WTC11 (cell line): ENCODE data around the gene ACTRT2. TPM values are rescaled to one million over a fixed set of nuclear protein-coding genes. Genes with fewer than 3 reads are reported as not detected.

Experiments
- ATAC-seq: fragments of 200-7000 bp; cut with Tn5 transposase; 2 replicates; pipeline ENCODE4 v1.10.0; 2021; ENCODE audit warnings: mild to moderate bottlenecking, moderate library complexity
- CTCF ChIA-PET: fragments of 300-600 bp; sonication (Branson Sonifier 250); formaldehyde crosslinking; loops from one replicate; lab custom pipeline; 2021; ENCODE audit warnings: antibody characterized with exemption; lab: Charles Lee
- POLR2A ChIA-PET: fragments of 350-600 bp; sonication (Branson Sonifier 250); formaldehyde crosslinking; loops from one replicate; lab custom pipeline; 2021; ENCODE audit warnings: antibody characterized with exemption; lab: Charles Lee
- DNase-seq: peaks from one replicate; pipeline ENCODE4 v3.0.0; 2021; ENCODE audit warnings: low spot score
- H3K27ac Mint-ChIP-seq: 2 replicates; pipeline ENCODE4 v1.8.0; 2021; ENCODE audit warnings: mixed read lengths
- H3K27me3 Mint-ChIP-seq: 2 replicates; pipeline ENCODE4 v1.8.0; 2021; ENCODE audit warnings: low read depth, mild to moderate bottlenecking, moderate library complexity, mixed read lengths
- H3K36me3 Mint-ChIP-seq: 2 replicates; pipeline ENCODE4 v1.8.0; 2021; ENCODE audit warnings: mixed read lengths
- H3K4me1 Mint-ChIP-seq: 2 replicates; pipeline ENCODE4 v1.8.0; 2022; ENCODE audit warnings: mixed read lengths
- H3K4me3 Mint-ChIP-seq: 2 replicates; pipeline ENCODE4 v1.8.0; 2021; ENCODE audit warnings: mild to moderate bottlenecking, moderate library complexity, mixed read lengths
- H3K9me3 Mint-ChIP-seq: 2 replicates; pipeline ENCODE4 v1.8.0; 2021; ENCODE audit warnings: mixed read lengths
- CREB1 ChIP-seq: sonication (generic); formaldehyde crosslinking; IDR thresholded peaks from 2 replicates; pipeline ENCODE4 v1.8.0; 2023; ENCODE audit warnings: mild to moderate bottlenecking, missing genetic modification reagents
- FOXJ3 ChIP-seq: sonication (generic); formaldehyde crosslinking; IDR thresholded peaks from 2 replicates; pipeline ENCODE4 v1.9.0; 2021; ENCODE audit warnings: missing genetic modification reagents, mild to moderate bottlenecking, borderline replicate concordance
- FOXP1 ChIP-seq: sonication (generic); formaldehyde crosslinking; IDR thresholded peaks from 2 replicates; pipeline ENCODE4 v1.8.0; 2022; ENCODE audit warnings: missing genetic modification reagents, mild to moderate bottlenecking, moderate library complexity, borderline replicate concordance
- IRF2 ChIP-seq: sonication (generic); formaldehyde crosslinking; IDR thresholded peaks from 2 replicates; pipeline ENCODE4 v1.8.0; 2022; ENCODE audit warnings: low read depth, missing genetic modification reagents, borderline replicate concordance
- JAZF1 ChIP-seq: fragments of 250-450 bp; sonication (Bioruptor Pico); IDR thresholded peaks from 2 replicates; pipeline ENCODE4 v1.9.0; 2021; ENCODE audit warnings: moderate library complexity, mild to moderate bottlenecking, inconsistent platforms
- JUN ChIP-seq: sonication (generic); formaldehyde crosslinking; IDR thresholded peaks from 2 replicates; pipeline ENCODE4 v1.8.0; 2023; ENCODE audit warnings: mild to moderate bottlenecking, missing genetic modification reagents
- SOX15 ChIP-seq: fragments of 250-450 bp; sonication (Bioruptor Pico); IDR thresholded peaks from 2 replicates; pipeline ENCODE4 v1.9.0; 2021; ENCODE audit warnings: mild to moderate bottlenecking
- ZNF263 ChIP-seq: sonication (generic); formaldehyde crosslinking; IDR thresholded peaks from 2 replicates; pipeline ENCODE4 v1.8.1; 2022; ENCODE audit warnings: low read depth, mild to moderate bottlenecking, moderate library complexity, missing genetic modification reagents
- ZNF532 ChIP-seq: fragments of 250-450 bp; sonication (Bioruptor Pico); IDR thresholded peaks from 2 replicates; pipeline ENCODE4 v1.9.0; 2021; ENCODE audit warnings: mild to moderate bottlenecking, borderline replicate concordance
- total RNA-seq: library from RNA; stranded (reverse); gene quantifications from 3 replicates; pipeline ENCODE4 v1.2.3, GENCODE V29; 2021
- TF ChIP-seq, protein P1 (sequence below): fragments of 200-600 bp; IDR thresholded peaks from 2 replicates; pipeline ENCODE4 v1.8.0; 2022; ENCODE audit warnings: antibody characterized with exemption
- TF ChIP-seq, protein P2 (sequence below): sonication (generic); formaldehyde crosslinking; IDR thresholded peaks from 2 replicates; pipeline ENCODE4 v1.8.1; 2023; ENCODE audit warnings: mild to moderate bottlenecking, missing genetic modification reagents, moderate library complexity
- TF ChIP-seq, protein P3 (sequence below): sonication (generic); formaldehyde crosslinking; IDR thresholded peaks from 2 replicates; pipeline ENCODE4 v1.8.0; 2023; ENCODE audit warnings: mild to moderate bottlenecking, missing genetic modification reagents
- TF ChIP-seq, protein P4 (sequence below): sonication (generic); formaldehyde crosslinking; IDR thresholded peaks from 2 replicates; pipeline ENCODE4 v1.8.0; 2022; ENCODE audit warnings: mild to moderate bottlenecking, missing genetic modification reagents
- TF ChIP-seq, protein P5 (sequence below): sonication (generic); formaldehyde crosslinking; IDR thresholded peaks from 2 replicates; pipeline ENCODE4 v1.8.0; 2023; ENCODE audit warnings: missing genetic modification reagents

ACTRT2 gene
- total RNA-seq, 1 experiment from 2014 or later, result not detected

DNA sequence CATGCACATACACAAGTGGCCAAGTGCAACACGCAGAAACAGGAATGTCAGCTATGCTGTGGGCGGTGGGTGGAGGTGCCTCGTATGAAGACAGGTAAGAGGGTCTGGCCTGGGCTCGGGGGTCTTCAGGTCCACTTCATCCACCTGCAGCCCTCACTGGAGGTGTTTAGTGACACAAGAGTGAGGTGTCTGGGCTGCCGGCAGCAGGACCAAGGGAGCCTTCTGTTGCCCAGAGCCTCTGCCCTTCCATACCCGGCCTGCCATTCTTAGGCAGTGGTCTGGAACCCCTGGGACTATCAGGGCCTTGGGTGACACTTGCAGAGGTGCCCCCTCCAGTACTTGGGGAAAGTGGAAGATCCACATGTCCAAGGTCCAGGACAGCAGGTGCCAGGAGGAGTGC is 21.7 kb upstream of the ACTRT2 start (continued):
- TF ChIP-seq, protein P1, sequence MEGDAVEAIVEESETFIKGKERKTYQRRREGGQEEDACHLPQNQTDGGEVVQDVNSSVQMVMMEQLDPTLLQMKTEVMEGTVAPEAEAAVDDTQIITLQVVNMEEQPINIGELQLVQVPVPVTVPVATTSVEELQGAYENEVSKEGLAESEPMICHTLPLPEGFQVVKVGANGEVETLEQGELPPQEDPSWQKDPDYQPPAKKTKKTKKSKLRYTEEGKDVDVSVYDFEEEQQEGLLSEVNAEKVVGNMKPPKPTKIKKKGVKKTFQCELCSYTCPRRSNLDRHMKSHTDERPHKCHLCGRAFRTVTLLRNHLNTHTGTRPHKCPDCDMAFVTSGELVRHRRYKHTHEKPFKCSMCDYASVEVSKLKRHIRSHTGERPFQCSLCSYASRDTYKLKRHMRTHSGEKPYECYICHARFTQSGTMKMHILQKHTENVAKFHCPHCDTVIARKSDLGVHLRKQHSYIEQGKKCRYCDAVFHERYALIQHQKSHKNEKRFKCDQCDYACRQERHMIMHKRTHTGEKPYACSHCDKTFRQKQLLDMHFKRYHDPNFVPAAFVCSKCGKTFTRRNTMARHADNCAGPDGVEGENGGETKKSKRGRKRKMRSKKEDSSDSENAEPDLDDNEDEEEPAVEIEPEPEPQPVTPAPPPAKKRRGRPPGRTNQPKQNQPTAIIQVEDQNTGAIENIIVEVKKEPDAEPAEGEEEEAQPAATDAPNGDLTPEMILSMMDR, result no peak
- no peak for TF ChIP-seq ZNF532
- no peak for TF ChIP-seq FOXJ3 (CRISPR knock-in tag)
- TF ChIP-seq, protein P2, sequence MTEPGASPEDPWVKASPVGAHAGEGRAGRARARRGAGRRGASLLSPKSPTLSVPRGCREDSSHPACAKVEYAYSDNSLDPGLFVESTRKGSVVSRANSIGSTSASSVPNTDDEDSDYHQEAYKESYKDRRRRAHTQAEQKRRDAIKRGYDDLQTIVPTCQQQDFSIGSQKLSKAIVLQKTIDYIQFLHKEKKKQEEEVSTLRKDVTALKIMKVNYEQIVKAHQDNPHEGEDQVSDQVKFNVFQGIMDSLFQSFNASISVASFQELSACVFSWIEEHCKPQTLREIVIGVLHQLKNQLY (CRISPR knock-in tag), result no peak
- no peak for TF ChIP-seq JUN (CRISPR knock-in tag)
- TF ChIP-seq, protein P3, sequence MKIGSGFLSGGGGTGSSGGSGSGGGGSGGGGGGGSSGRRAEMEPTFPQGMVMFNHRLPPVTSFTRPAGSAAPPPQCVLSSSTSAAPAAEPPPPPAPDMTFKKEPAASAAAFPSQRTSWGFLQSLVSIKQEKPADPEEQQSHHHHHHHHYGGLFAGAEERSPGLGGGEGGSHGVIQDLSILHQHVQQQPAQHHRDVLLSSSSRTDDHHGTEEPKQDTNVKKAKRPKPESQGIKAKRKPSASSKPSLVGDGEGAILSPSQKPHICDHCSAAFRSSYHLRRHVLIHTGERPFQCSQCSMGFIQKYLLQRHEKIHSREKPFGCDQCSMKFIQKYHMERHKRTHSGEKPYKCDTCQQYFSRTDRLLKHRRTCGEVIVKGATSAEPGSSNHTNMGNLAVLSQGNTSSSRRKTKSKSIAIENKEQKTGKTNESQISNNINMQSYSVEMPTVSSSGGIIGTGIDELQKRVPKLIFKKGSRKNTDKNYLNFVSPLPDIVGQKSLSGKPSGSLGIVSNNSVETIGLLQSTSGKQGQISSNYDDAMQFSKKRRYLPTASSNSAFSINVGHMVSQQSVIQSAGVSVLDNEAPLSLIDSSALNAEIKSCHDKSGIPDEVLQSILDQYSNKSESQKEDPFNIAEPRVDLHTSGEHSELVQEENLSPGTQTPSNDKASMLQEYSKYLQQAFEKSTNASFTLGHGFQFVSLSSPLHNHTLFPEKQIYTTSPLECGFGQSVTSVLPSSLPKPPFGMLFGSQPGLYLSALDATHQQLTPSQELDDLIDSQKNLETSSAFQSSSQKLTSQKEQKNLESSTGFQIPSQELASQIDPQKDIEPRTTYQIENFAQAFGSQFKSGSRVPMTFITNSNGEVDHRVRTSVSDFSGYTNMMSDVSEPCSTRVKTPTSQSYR (CRISPR knock-in tag), result no peak
- no peak for TF ChIP-seq ZNF263 (CRISPR knock-in tag)
- TF ChIP-seq, all 79 proteins: peak for 0

DNA sequence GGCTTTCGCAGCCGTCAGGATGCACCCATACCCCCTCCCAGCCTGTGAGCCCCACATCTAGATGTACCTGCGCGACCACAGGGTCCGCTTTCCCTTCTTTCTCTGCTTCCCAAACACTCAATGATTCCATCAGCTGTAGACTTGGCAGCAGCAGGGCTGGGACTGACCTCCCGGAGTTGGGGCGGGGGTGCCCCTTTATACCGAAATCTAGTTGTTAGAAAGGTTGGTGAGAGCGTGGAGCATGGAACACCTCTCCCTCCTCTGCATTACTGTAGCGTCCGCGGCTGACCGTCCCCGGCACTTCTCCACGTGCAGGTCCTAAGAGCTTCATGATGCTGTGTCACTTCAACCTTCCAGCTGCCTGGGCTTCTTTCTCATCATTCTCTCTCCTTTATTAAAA is 21.1 kb upstream of the ACTRT2 start:
- POLR2A ChIA-PET, result no interaction called here
- Mint-ChIP-seq H3K27me3 (peaks cover 6% of the 10 kb centered on the region; the same call in 1 of the 2 replicates), H3K4me1 (no peaks in the 10 kb centered on the region), H3K9me3 (peaks cover 39% of the 10 kb centered on the region), H3K27ac (no peak overlapping the region), H3K36me3 (peaks cover 24% of the 10 kb centered on the region), H3K4me3 (no peak overlapping the region)
- ATAC-seq (no peak), DNase-seq (no peak)
- TF ChIP-seq FOXP1 (CRISPR knock-in tag) (no peak), SOX15 (no peak), CREB1 (CRISPR knock-in tag) (no peak), JAZF1 (CRISPR knock-in tag) (no peak), IRF2 (CRISPR knock-in tag) (no peak)
- TF ChIP-seq, protein P4, sequence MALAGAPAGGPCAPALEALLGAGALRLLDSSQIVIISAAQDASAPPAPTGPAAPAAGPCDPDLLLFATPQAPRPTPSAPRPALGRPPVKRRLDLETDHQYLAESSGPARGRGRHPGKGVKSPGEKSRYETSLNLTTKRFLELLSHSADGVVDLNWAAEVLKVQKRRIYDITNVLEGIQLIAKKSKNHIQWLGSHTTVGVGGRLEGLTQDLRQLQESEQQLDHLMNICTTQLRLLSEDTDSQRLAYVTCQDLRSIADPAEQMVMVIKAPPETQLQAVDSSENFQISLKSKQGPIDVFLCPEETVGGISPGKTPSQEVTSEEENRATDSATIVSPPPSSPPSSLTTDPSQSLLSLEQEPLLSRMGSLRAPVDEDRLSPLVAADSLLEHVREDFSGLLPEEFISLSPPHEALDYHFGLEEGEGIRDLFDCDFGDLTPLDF, result no peak
- TF ChIP-seq, protein P5, sequence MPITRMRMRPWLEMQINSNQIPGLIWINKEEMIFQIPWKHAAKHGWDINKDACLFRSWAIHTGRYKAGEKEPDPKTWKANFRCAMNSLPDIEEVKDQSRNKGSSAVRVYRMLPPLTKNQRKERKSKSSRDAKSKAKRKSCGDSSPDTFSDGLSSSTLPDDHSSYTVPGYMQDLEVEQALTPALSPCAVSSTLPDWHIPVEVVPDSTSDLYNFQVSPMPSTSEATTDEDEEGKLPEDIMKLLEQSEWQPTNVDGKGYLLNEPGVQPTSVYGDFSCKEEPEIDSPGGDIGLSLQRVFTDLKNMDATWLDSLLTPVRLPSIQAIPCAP, result no peak
- CTCF ChIA-PET, result no interaction called here
